ENCODE results near the gene TAL1. TPM values are rescaled to one million over a fixed set of nuclear protein-coding genes. Genes with fewer than 3 reads are reported as not detected.

The TAL1 gene
- total and polyA plus RNA-seq, 2 of the 13 experiments (the other 11 are each of a cell fraction or from before 2014, with no cell fraction given) = 0.05 TPM; not detected in 1

GRCh38 chr1:47192458-47193384 is 39.3 kb downstream of the TAL1 start (continued):
- no peak; the same call in 1 of the 2 replicates for TF ChIP-seq MYC (CRISPR knock-in tag; IDR thresholded peaks at IDR 0.05; ENCODE audit: borderline replicate concordance)
- TF ChIP-seq LRRFIP1 (CRISPR knock-in tag; conservative IDR thresholded peaks at IDR 0.05) = no peak
- TF ChIP-seq CCAR2 (optimal IDR thresholded peaks at IDR 0.05; ENCODE audit: low read depth, low read length) = no peak
- no peak for TF ChIP-seq REST (IDR thresholded peaks at IDR 0.05; ENCODE audit: borderline replicate concordance in 1 of 2, low read depth in 1 of 2, low read length in 2 of 2)
- TF ChIP-seq MXI1 (IDR thresholded peaks at IDR 0.05; ENCODE audit: borderline replicate concordance, low read depth, low read length) = peak; percentile 35; the same call in 1 of the 3 replicates
- no peak for TF ChIP-seq BRCA1 (CRISPR knock-in tag; IDR thresholded peaks at IDR 0.05)
- TF ChIP-seq NRL (CRISPR knock-in tag; IDR thresholded peaks at IDR 0.05; ENCODE audit: borderline replicate concordance) = 0 out of 2 replicates have a peak, but pooled peaks have one; percentile 43
- TF ChIP-seq ZC3H4 (CRISPR knock-in tag; IDR thresholded peaks at IDR 0.05; ENCODE audit: borderline replicate concordance) = 0 out of 2 replicates have a peak, but pooled peaks have one; percentile 86
- TF ChIP-seq PAX8 (CRISPR knock-in tag; IDR thresholded peaks at IDR 0.05; ENCODE audit: borderline replicate concordance) = no peak
- TF ChIP-seq MIXL1 (CRISPR knock-in tag; IDR thresholded peaks at IDR 0.05) = peak; percentile 39; the same call in 1 of the 2 replicates
- TF ChIP-seq CREM (IDR thresholded peaks at IDR 0.05) = 0 out of 2 replicates have a peak, but pooled peaks have one; percentile 15
- TF ChIP-seq CREM (CRISPR knock-in tag; IDR thresholded peaks at IDR 0.05) = no peak
- no peak for TF ChIP-seq ETV6 (CRISPR knock-in tag; conservative IDR thresholded peaks at IDR 0.05)
- TF ChIP-seq MEIS2 (CRISPR knock-in tag; IDR thresholded peaks at IDR 0.05) = peak; percentile 26; the same call in 1 of the 2 replicates
- TF ChIP-seq KMT2A (CRISPR knock-in tag; IDR thresholded peaks at IDR 0.05) = peak; percentile 49; the same call in 1 of the 2 replicates
- peak; percentile 48 for TF ChIP-seq ZNF501 (CRISPR knock-in tag; IDR thresholded peaks at IDR 0.05)
- no peak for TF ChIP-seq LCORL (IDR thresholded peaks at IDR 0.05)
- peak; percentile 63 for TF ChIP-seq LCORL (CRISPR knock-in tag; IDR thresholded peaks at IDR 0.05)
- no peak for TF ChIP-seq TCF7L2 (IDR thresholded peaks at IDR 0.05; ENCODE audit: low read depth, low read length)
- TF ChIP-seq KDM3A (CRISPR knock-in tag; IDR thresholded peaks at IDR 0.05; ENCODE audit: low read depth) = 0 out of 2 replicates have a peak, but pooled peaks have one; percentile 42
- TF ChIP-seq ZNF10 (CRISPR knock-in tag; IDR thresholded peaks at IDR 0.05; ENCODE audit: borderline replicate concordance, low read depth) = no peak
- TF ChIP-seq HBP1 (CRISPR knock-in tag; IDR thresholded peaks at IDR 0.05; ENCODE audit: low read depth) = no peak
- peak; percentile 30 for TF ChIP-seq RXRA (CRISPR knock-in tag; IDR thresholded peaks at IDR 0.05)
